DND-41 (cell line): Measurements from ENCODE around the gene ZFPL1.

Experiments
- EZH2 ChIP-seq: IDR thresholded peaks from 3 replicates; pipeline ENCODE4 v1.6.1; 2012; ENCODE audit warnings: borderline replicate concordance, low read depth, mild to moderate bottlenecking, moderate library complexity, low read length, inconsistent platforms; ENCODE audit not compliant: severe bottlenecking
- TF ChIP-seq, protein P1 (sequence below): IDR thresholded peaks from 2 replicates; pipeline ENCODE4 v1.5.1; 2012; ENCODE audit warnings: borderline replicate concordance, low read length, moderate library complexity, mild to moderate bottlenecking; ENCODE audit not compliant: poor library complexity, severe bottlenecking; ENCODE audit errors: extremely low read depth

GRCh38 chr11:65078786-65079342 lies 5.2 kb upstream of the ZFPL1 start:
- TF ChIP-seq, protein P1, sequence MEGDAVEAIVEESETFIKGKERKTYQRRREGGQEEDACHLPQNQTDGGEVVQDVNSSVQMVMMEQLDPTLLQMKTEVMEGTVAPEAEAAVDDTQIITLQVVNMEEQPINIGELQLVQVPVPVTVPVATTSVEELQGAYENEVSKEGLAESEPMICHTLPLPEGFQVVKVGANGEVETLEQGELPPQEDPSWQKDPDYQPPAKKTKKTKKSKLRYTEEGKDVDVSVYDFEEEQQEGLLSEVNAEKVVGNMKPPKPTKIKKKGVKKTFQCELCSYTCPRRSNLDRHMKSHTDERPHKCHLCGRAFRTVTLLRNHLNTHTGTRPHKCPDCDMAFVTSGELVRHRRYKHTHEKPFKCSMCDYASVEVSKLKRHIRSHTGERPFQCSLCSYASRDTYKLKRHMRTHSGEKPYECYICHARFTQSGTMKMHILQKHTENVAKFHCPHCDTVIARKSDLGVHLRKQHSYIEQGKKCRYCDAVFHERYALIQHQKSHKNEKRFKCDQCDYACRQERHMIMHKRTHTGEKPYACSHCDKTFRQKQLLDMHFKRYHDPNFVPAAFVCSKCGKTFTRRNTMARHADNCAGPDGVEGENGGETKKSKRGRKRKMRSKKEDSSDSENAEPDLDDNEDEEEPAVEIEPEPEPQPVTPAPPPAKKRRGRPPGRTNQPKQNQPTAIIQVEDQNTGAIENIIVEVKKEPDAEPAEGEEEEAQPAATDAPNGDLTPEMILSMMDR, result no peak
- TF ChIP-seq EZH2, result no peak
